Esophagus squamous epithelium (tissue), 4 donors: ENCODE results near the gene BICD2.

Experiments
- POLR2A ChIP-seq, 4 donors: fragments of 450-650 bp; IDR thresholded peaks; one replicate each; pipeline ENCODE4 v1.6.1; 2017; ENCODE audit warnings: antibody characterized with exemption in 4 of 4, mild to moderate bottlenecking in 4 of 4, moderate library complexity in 3 of 4
- TF ChIP-seq, protein P1 (sequence below), 6 experiments: fragments of 450-650 bp in 4 of 6; fragments of 200-600 bp in 2 of 6; sonication (generic) in 2 of 6; IDR thresholded peaks; one replicate each; pipeline ENCODE4 v1.5.1; 2016 to 2019; ENCODE audit warnings: antibody characterized with exemption in 6 of 6, mild to moderate bottlenecking in 4 of 6, moderate library complexity in 4 of 6

- TF ChIP-seq, protein P1, sequence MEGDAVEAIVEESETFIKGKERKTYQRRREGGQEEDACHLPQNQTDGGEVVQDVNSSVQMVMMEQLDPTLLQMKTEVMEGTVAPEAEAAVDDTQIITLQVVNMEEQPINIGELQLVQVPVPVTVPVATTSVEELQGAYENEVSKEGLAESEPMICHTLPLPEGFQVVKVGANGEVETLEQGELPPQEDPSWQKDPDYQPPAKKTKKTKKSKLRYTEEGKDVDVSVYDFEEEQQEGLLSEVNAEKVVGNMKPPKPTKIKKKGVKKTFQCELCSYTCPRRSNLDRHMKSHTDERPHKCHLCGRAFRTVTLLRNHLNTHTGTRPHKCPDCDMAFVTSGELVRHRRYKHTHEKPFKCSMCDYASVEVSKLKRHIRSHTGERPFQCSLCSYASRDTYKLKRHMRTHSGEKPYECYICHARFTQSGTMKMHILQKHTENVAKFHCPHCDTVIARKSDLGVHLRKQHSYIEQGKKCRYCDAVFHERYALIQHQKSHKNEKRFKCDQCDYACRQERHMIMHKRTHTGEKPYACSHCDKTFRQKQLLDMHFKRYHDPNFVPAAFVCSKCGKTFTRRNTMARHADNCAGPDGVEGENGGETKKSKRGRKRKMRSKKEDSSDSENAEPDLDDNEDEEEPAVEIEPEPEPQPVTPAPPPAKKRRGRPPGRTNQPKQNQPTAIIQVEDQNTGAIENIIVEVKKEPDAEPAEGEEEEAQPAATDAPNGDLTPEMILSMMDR (IDR thresholded peaks at IDR 0.05): no peak
- no peak for TF ChIP-seq POLR2A (IDR thresholded peaks at IDR 0.05)
Observed at GRCh38 chr9:92773810-92774209, 9.2 kb upstream of the BICD2 start.
